RCC 7860 (cell line): ENCODE results near the gene UCK1.

ENCODE experiments used
- DNase-seq: peaks from one replicate; pipeline ENCODE4 v3.0.0-alpha.2; 2015; ENCODE audit warnings: low spot score
- FAIRE-seq: peaks from 2 replicates; lab custom pipeline; 2012; peaks lifted over from hg19 to GRCh38; lab: Jason Lieb, UNC

UCK1 gene

GRCh38 chr9:131477816-131478419 is 53.1 kb downstream of the UCK1 start:
- FAIRE-seq, result no peak
- no peak for DNase-seq

GRCh38 chr9:131477367-131477766 is 53.7 kb downstream of the UCK1 start:
- DNase-seq (no peak), FAIRE-seq (no peak)

- DNase-seq (no peak), FAIRE-seq (no peak)
These were observed 54.2 kb downstream of the UCK1 start for GRCh38 chr9:131476777-131477345.

- FAIRE-seq (no peak), DNase-seq (no peak)
These were observed 54.9 kb downstream of the UCK1 start for GRCh38 chr9:131475956-131476776.

- no peak for FAIRE-seq
- DNase-seq, result no peak
These were observed 55.7 kb downstream of the UCK1 start for GRCh38 chr9:131475111-131475955.

- no peak for FAIRE-seq
- no peak for DNase-seq
These were observed 56.4 kb downstream of the UCK1 start for GRCh38 chr9:131474711-131475110.

- no peak for DNase-seq
- no peak for FAIRE-seq
These were observed 57.2 kb downstream of the UCK1 start for GRCh38 chr9:131473891-131474290.
